ENCODE data around the gene MXRA8. TPM values are rescaled to one million over a fixed set of nuclear protein-coding genes. Genes with fewer than 3 reads are reported as not detected.
A peak's percentile ranks its signal among the peaks of the same experiment; 100 is the strongest.
"Not testable (repeated sequence)": the region's sequence is repeated elsewhere in the genome, so short reads cannot be mapped to it uniquely, and the experiment has no call there.

The MXRA8 gene
- total RNA-seq, 1 experiment from 2014 or later, result 192 TPM

- Histone ChIP-seq H3K4me3 (peak within 1 kb of the TSS; percentile 92), H3K27me3 (replicated peaks) (no peaks in the 10 kb centered on the region), H3K27ac (peak within 1 kb of the TSS; percentile 44), H3K9me3 (replicated peaks) (no peaks in the 10 kb centered on the region), H3K36me3 (peaks cover 89% of the 10 kb centered on the region), H3K4me1 (replicated peaks) (peaks cover 31% of the 10 kb centered on the region)
- peak; percentile 96 to 99 for DNase-seq (ENCODE audit: low read depth in 1 of 2, low spot score in 2 of 2)
These were observed 41.0 kb upstream of the MXRA8 start, which contains the start of gene CCNL2 for GRCh38 chr1:1399187-1399871. TSS of gene CCNL2 (minus strand) at chr1:1399335. CDS start at chr1:1399306, 29 bp downstream.

- H3K4me3 ChIP-seq, result peak overlapping the region; percentile 92
- no peaks in the 10 kb centered on the region for H3K9me3 ChIP-seq (replicated peaks)
- no peak for DNase-seq (ENCODE audit: low read depth in 1 of 2, low spot score in 2 of 2)
- peaks cover 91% of the 10 kb centered on the region for H3K36me3 ChIP-seq
- H3K27me3 ChIP-seq (replicated peaks), result no peaks in the 10 kb centered on the region
- H3K4me1 ChIP-seq (replicated peaks), result peaks cover 31% of the 10 kb centered on the region
- H3K27ac ChIP-seq, result peak overlapping the region; percentile 44
These were observed 40.4 kb upstream of the MXRA8 start for GRCh38 chr1:1398677-1399186.

- no peak overlapping the region for H3K27ac ChIP-seq
- H3K27me3 ChIP-seq (replicated peaks), result no peaks in the 10 kb centered on the region
- H3K36me3 ChIP-seq, result peaks cover 91% of the 10 kb centered on the region
- H3K4me3 ChIP-seq, result peak overlapping the region; percentile 92
- H3K4me1 ChIP-seq (replicated peaks), result peaks cover 31% of the 10 kb centered on the region
- H3K9me3 ChIP-seq (replicated peaks), result no peaks in the 10 kb centered on the region
- DNase-seq (ENCODE audit: low read depth in 1 of 2, low spot score in 2 of 2), result no peak
These were observed 39.6 kb upstream of the MXRA8 start for GRCh38 chr1:1397839-1398523.

- Histone ChIP-seq H3K27ac (no peak overlapping the region), H3K4me1 (replicated peaks) (peaks cover 12% of the 10 kb centered on the region), H3K4me3 (no peak overlapping the region), H3K36me3 (peaks cover 91% of the 10 kb centered on the region), H3K9me3 (replicated peaks) (no peaks in the 10 kb centered on the region), H3K27me3 (replicated peaks) (no peaks in the 10 kb centered on the region)
- no peak for DNase-seq (ENCODE audit: low read depth in 1 of 2, low spot score in 2 of 2)
These were observed 36.8 kb upstream of the MXRA8 start for GRCh38 chr1:1395166-1395565.

GRCh38 chr1:1394116-1394515 is 35.8 kb upstream of the MXRA8 start:
- no peaks in the 10 kb centered on the region for H3K9me3 ChIP-seq (replicated peaks)
- peaks cover 94% of the 10 kb centered on the region for H3K36me3 ChIP-seq
- no peak for DNase-seq (ENCODE audit: low read depth in 1 of 2, low spot score in 2 of 2)
- peaks cover 10% of the 10 kb centered on the region for H3K4me1 ChIP-seq (replicated peaks)
- H3K4me3 ChIP-seq, result no peak overlapping the region
- H3K27ac ChIP-seq, result no peak overlapping the region
- H3K27me3 ChIP-seq (replicated peaks), result no peaks in the 10 kb centered on the region

- Histone ChIP-seq H3K4me1 (replicated peaks) (peaks cover 9% of the 10 kb centered on the region), H3K9me3 (replicated peaks) (no peaks in the 10 kb centered on the region), H3K27ac (no peak overlapping the region), H3K27me3 (replicated peaks) (no peaks in the 10 kb centered on the region), H3K4me3 (no peak overlapping the region), H3K36me3 (peaks cover 96% of the 10 kb centered on the region)
- DNase-seq (ENCODE audit: low read depth in 1 of 2, low spot score in 2 of 2), result no peak
These were observed 35.1 kb upstream of the MXRA8 start for GRCh38 chr1:1393428-1393827.

- no peak overlapping the region for H3K27ac ChIP-seq
- H3K36me3 ChIP-seq, result peaks cover 96% of the 10 kb centered on the region
- H3K9me3 ChIP-seq (replicated peaks), result no peaks in the 10 kb centered on the region
- no peak overlapping the region for H3K4me3 ChIP-seq
- peaks cover 5% of the 10 kb centered on the region for H3K4me1 ChIP-seq (replicated peaks)
- no peaks in the 10 kb centered on the region for H3K27me3 ChIP-seq (replicated peaks)
- DNase-seq (ENCODE audit: low read depth in 1 of 2, low spot score in 2 of 2), result no peak
These were observed 34.7 kb upstream of the MXRA8 start for GRCh38 chr1:1393014-1393413.

- no peak for DNase-seq (ENCODE audit: low read depth in 1 of 2, low spot score in 2 of 2)
- Histone ChIP-seq H3K27ac (no peak overlapping the region), H3K9me3 (replicated peaks) (no peaks in the 10 kb centered on the region), H3K4me3 (no peak overlapping the region), H3K4me1 (replicated peaks) (no peaks in the 10 kb centered on the region), H3K27me3 (replicated peaks) (no peaks in the 10 kb centered on the region), H3K36me3 (peaks cover 99% of the 10 kb centered on the region)
These were observed 32.9 kb upstream of the MXRA8 start for GRCh38 chr1:1391225-1391624.

- H3K9me3 ChIP-seq (replicated peaks), result no peaks in the 10 kb centered on the region
- no peaks in the 10 kb centered on the region for H3K27me3 ChIP-seq (replicated peaks)
- H3K4me1 ChIP-seq (replicated peaks), result no peaks in the 10 kb centered on the region
- no peak for DNase-seq (ENCODE audit: low read depth in 1 of 2, low spot score in 2 of 2)
- no peak overlapping the region for H3K4me3 ChIP-seq
- H3K27ac ChIP-seq, result no peak overlapping the region
- H3K36me3 ChIP-seq, result peaks cover 100% of the 10 kb centered on the region
These were observed 32.3 kb upstream of the MXRA8 start for GRCh38 chr1:1390675-1391074.

- H3K4me3 ChIP-seq, result no peak overlapping the region
- H3K36me3 ChIP-seq, result peaks cover 84% of the 10 kb centered on the region
- H3K9me3 ChIP-seq (replicated peaks), result no peaks in the 10 kb centered on the region
- H3K4me1 ChIP-seq (replicated peaks), result no peaks in the 10 kb centered on the region
- no peaks in the 10 kb centered on the region for H3K27me3 ChIP-seq (replicated peaks)
- DNase-seq (ENCODE audit: low read depth in 1 of 2, low spot score in 2 of 2), result no peak
- H3K27ac ChIP-seq, result no peak overlapping the region
These were observed 29.7 kb upstream of the MXRA8 start for GRCh38 chr1:1388078-1388472.

- H3K4me3 ChIP-seq, result no peak overlapping the region
- H3K27ac ChIP-seq, result no peak overlapping the region
- H3K4me1 ChIP-seq (replicated peaks), result no peaks in the 10 kb centered on the region
- H3K36me3 ChIP-seq, result peaks cover 77% of the 10 kb centered on the region
- no peaks in the 10 kb centered on the region for H3K9me3 ChIP-seq (replicated peaks)
- no peaks in the 10 kb centered on the region for H3K27me3 ChIP-seq (replicated peaks)
- DNase-seq (ENCODE audit: low read depth in 1 of 2, low spot score in 2 of 2), result no peak
These were observed 29.0 kb upstream of the MXRA8 start for GRCh38 chr1:1387098-1388077.

GRCh38 chr1:1385931-1386330 is 27.6 kb upstream of the MXRA8 start:
- H3K36me3 ChIP-seq, result peaks cover 71% of the 10 kb centered on the region
- H3K4me3 ChIP-seq, result no peak overlapping the region
- H3K27me3 ChIP-seq (replicated peaks), result no peaks in the 10 kb centered on the region
- no peak overlapping the region for H3K27ac ChIP-seq
- no peaks in the 10 kb centered on the region for H3K9me3 ChIP-seq (replicated peaks)
- DNase-seq (ENCODE audit: low read depth in 1 of 2, low spot score in 2 of 2), result no peak
- H3K4me1 ChIP-seq (replicated peaks), result no peaks in the 10 kb centered on the region

- not testable (repeated sequence) for H3K27ac ChIP-seq; H3K27me3 ChIP-seq (replicated peaks); H3K9me3 ChIP-seq (replicated peaks); DNase-seq (ENCODE audit: low read depth in 1 of 2, low spot score in 2 of 2); H3K4me3 ChIP-seq; H3K4me1 ChIP-seq (replicated peaks)
- H3K36me3 ChIP-seq, result peaks cover 66% of the 10 kb centered on the region
These were observed 27.0 kb upstream of the MXRA8 start for GRCh38 chr1:1385339-1385738.

Data from SJSA1 (cell line).